HG03064 (cell line): ENCODE results near the gene PSMB10.

Source experiments
- ATAC-seq: cut with Tn5 transposase; IDR thresholded peaks from one replicate; pipeline ENCODE4 v1.9.1; 2021; ENCODE audit warnings: low read depth; ENCODE audit not compliant: unreplicated experiment

PSMB10 gene

DNA sequence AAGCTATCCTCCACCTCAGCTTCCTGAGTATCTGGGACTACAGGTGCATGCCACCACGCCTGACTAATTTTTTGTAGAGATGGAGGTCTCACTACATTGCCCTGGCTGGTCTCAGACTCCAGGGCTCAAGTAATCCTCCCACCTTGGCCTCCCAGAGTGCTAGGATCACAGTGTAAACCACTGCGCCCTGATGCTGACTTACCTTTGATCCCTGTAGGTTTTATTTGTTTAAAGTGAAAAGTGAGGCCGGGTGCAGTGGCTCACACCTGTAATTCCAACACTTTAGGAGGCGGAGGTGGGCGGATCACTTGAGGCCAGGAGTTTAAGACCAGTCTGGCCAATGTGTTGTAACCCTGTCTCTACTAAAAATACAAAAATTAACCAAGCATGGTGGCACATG, 34.9 kb downstream of the PSMB10 start:
- no peak for ATAC-seq

DNA sequence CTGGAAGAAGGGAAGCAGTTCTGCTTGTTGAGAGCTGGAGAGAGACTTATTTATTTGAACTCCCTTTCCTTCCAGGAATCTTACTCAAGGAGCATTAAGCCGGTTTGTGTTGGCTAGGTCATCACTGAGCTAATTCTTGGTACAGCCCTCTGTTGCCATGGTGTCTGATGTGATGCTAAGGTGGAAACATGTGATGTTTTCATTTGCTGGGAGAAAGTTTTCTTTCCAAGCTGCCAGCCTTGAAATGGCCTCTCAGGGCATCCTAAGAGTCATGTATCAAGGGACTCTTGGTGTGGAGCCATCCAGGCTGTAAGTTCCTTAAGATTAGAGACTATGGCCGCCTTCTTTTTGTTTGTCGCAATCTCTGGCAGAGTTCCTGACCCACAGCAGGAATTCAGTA, 39.4 kb downstream of the PSMB10 start:
- ATAC-seq: no peak

DNA sequence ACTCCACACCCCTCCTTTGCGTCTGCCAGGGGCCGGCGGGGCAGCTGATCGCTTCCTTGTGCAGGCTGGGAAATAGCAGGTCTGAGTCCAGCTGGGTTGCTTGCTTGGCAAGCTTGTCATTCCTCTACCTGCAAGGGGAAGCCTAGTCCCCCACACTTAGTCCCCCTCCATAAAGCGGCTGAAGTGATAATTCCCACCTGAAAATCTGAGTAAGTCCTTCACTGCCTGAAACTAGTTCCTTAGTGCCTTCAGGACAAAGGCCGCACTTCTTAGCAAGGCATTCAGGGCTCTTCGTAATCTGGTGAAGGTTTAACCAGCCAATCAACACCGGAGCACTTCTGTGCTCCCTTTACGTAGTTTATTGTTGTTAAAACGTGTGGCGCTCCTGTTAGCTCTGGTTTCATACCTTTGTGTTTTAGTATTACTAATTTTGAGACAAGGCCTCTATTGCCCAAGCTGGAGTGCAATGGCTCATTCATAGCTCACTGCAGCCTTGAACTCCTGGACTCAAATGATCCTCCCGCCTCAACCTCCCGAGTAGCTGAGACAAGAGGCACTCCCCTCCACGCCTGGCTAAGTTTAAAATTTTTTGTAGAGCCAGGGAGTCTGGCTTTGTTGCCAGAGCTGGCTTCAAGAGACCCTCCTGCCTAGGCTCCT, 42.8 kb downstream of the PSMB10 start:
- ATAC-seq: no peak

DNA sequence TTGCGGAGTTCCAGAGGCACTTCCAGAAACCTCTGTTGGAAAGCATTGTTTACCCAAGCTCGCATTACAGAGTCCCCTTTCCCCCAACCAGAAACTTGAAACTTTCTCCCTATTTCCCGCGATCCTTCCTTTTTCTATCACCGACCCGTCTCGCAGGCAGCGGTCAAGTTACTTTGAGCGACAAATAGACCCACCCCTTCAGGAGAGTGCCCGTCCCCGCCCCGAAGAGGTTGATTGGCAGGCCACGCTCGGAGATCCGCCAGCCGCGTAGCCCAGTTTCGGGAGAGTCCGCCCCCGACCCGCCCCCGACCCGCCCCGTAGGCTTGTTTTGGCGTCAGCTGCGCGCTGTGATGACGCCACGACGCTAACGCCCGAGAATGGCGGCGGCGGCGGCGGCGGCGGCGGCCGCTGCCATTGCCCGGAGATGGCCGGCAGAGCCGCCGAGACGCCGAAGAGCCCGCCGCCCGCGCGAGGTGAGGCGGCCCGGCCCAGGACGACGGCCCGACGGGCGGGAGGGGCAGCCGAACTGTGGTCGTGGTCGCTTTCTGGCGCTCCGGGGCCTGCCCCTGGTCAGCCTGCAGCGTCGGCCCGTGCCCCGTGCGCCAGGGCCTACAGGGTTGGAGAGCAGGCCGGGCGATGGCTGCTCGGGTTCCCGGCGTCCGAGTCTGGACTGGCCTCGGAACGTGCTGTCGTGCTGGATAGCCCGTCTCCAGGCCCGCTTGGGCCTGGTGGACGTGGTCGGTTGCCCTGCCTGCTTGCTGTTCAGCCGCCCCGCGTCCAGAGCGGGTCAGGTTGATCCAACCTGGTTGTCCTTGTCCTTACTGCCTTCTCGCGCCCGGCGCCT, 43.5 kb downstream of the PSMB10 start, which contains the start of gene PSKH1:
PSKH1 (plus strand) TSS at position 356 of the 844 bp plus-strand sequence. CDS start 15,496 bp downstream, outside the sequence.
- ATAC-seq: peak; percentile 83

DNA sequence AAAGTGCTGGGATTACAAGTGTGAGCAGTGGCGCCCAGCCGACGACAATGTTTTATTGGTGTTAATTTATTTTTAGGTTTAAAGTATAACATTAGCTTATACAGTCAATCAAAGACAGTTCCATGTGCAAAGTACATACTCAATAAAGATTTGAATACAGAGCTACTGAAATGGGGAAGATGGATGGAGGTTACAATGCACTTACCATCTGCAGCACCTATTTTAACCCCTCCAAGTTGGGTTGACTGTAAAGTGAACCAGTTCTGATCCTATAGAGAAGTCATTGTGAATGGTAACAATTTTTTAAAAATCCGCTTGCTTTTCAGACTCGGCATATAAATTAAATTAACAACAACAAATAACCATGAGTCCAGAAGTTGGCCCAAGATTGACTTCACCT, 44.3 kb downstream of the PSMB10 start:
- no peak for ATAC-seq

DNA sequence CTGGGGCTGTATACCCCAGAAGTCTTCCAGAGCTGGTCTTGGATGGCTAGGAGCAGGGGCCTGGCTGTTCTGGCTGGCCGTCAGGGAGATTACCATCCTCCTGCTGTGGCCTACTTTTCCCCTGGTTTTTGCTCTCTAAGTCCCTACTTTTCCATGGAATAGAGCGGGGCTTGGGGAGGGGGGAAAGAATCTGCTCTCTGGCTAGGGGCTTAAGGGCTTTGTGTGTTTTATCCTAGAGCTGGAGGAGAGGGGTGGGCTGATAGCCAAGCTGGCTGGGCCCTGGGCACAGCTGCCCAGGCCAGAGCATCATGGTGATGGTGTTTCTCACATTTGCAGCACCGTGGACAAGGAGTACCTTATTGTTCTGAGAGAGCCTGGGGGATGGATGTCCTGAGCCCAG, 48.3 kb downstream of the PSMB10 start:
- no peak for ATAC-seq

DNA sequence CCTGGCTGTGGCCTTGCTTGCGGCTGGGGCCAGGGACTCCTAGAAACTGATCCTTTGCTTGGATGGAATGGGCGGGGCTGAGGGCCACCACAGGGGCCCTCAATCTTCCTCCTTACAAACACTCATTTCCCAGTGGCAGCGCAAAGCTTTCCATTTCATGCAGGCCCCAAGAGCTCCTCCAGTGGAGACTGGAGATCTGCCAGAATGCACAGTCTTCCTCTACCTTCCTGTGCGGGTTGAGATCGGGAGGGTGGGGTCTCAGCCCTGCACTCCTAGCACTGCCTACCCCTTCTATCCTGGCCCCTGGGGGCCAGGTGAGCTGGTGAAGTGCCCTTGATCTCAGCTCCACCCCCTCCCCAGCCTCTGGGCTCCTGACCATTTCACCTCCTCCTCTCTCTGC, 50.3 kb downstream of the PSMB10 start:
- no peak for ATAC-seq

DNA sequence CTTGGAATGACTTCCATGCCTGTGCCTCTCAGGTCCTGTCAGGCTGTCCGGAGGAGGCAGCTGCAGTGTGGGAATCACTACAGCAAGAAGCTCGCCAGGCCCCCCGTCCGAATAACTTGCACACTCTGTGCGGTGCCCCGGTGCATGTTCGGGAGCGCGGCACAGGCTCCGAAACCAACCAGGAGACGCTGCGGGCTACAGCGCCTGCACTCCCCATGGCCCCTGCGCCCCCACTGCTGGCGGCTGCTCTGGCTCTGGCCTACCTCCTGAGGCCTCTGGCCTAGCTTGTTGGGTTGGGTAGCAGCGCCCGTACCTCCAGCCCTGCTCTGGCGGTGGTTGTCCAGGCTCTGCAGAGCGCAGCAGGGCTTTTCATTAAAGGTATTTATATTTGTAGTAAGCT, 50.7 kb downstream of the PSMB10 start:
- ATAC-seq: no peak

DNA sequence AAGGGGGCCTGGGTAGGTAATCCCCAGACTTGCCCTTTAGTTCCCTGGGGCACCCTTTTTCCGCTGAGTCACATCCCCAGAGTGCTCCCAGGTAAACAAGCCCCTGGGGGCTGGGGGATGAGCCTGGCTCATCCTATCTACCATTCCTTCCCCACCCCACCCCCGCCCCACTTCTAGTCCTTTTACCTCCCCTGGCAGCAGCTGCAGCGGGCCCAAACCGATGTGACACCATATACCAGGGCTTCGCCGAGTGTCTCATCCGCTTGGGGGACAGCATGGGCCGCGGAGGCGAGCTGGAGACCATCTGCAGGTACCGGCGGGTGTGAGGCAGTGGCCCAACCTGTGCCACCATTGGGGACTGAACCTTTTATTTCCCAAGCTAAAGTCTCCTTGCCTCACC, 51.1 kb downstream of the PSMB10 start:
- no peak for ATAC-seq

DNA sequence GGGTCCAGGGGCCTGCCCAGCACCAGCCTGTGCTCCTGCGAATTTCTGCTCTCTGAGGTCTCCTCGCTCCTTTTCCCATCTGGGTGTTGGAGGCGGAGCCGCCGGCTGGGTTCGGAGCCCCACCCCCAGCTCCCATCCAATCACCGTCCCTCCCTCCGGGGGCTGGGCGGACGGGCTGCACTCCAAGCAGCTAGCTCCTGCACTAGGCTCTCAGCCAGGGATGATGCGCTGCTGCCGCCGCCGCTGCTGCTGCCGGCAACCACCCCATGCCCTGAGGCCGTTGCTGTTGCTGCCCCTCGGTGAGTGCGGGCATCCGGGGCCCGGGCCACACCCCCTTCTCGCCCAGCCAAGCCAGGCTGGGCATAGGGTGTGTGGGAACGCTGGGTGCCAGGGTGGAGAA, 52.0 kb downstream of the PSMB10 start, which contains the start of gene NRN1L:
NRN1L (plus strand) TSS at position 202 of the 400 bp plus-strand sequence; CDS start at position 221, 19 bp downstream.
- no peak for ATAC-seq
